ENCODE results near the gene IGF2BP2.
"Not testable (repeated sequence)": the region's sequence is repeated elsewhere in the genome, so short reads cannot be mapped to it uniquely, and the experiment has no call there.

Gene IGF2BP2

DNA sequence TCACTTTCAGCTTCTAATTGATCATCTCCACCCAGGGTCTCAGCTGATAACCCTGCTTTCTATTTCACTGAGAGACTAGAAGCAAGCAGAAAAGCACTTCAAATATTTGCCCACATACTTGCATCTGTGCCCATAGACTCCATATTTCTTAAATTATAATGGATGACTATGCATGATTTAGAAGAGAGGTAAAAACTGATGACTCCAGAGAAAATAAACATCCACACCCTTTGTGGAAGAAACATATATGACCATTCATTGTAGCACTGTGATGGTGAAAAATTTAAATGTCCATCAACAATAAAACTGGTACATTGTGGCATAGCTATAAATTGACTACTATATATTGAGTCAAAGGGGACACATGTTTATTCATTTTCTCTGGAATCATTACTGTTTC, 7.1 kb upstream of the IGF2BP2 start:
- no peak for DNase-seq

DNA sequence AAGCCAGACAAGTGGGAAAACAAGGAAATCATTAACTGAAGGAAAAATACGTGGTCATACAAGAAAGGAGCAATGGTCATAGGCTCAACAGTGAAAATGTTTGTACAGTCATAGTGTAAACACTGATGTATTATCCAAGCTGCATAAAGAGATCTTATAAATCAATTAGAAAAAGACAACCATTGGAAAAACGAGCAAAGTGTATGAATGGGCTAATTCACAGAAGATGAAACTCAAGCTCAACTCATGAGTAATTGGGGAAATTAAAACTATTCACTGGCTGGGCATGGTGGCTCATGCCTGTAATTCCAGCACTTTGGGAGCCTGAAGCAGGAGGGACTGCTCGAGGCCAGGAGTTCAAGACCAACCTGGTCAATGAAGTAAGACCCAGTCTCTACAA, 6.4 kb upstream of the IGF2BP2 start:
- no peak for DNase-seq

DNA sequence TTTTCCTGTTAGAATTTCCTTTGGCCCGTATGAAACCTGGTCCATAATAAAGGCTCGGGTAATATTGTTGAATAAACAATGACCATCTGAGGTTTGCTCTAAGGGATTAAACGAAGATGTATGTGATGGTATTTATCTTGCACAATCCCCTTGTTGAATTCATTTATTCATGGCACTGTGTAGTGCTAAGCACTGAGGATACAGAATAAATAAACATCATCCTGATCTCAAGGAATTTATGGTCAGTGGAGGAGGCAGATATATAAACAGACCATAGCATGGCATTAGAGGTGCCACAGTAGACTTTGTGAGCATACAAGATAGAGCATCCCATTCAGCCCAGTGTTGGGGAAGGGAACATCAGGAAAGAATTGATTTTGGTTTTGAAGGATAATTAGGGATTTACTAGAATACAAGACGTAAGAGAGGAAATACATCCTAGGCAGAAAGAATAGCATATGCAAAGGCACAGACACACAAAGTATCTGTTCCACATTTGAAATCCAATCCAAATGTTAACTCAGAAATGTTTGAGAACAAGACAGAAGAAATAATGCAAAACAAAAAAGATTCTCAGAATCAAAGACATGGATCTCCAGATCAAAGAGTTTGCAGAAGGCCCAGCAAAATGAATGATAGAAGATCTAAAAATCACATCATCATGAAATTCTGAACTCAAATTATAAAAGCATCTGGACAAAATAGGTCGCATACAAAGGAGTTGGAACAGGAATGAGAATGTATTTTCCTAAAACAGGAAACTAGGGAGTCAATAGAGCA, 5.4 kb upstream of the IGF2BP2 start:
- no peak for DNase-seq

DNA sequence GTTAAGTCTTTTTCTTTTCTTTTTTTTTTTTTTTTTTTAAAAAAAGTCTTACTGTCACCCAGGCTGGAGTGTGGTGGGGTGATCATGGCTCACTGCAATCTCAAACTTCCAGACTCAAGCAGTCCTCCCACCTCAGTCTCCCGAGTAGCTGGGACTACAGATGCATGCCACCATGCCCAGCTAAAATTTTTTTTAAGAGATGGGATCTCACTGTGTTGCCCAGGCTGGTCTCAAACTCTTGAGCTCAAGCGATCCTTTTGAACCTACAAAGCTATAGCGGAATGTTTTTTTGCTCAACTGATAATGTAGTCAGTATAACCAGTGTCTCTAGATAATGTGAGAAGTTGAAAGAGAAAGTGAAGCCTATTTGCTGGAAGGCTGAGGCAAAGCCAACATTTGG, 3.9 kb upstream of the IGF2BP2 start:
- DNase-seq: no peak

DNA sequence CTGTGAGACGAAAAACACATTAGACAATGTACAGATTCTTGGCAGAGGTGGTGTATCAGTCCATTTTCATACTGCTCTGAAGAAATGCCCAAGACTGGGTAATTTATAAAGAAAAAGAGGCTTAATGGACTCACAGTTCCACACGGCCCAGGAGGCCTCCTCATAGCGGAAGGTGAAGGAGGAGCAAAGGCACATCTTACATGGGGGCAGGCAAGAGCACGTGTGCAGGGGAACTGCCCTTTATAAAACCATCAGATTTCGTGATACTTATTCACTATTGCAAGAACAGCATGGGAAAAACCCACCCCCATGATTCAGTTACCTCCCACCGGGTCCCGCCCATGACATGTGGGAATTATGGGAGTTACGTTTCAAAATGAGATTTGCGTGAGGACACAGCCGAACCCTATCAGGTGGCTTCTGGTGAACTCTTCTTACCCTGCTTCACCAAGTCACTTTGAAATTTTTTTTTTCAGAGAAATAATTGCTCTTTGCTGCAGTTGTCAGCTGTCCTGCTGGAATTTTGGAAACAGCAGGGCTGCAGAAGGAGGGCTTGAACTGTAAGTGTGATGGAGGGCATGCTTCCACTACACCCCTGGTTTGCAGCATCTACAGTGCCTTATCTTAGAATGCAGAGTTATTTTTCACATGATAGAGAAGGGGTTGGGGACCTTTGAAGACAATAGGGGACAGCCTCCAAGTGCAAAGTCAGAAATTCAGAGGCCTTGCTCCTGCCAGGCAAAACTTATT, 2.9 kb upstream of the IGF2BP2 start:
- no peak for DNase-seq

DNA sequence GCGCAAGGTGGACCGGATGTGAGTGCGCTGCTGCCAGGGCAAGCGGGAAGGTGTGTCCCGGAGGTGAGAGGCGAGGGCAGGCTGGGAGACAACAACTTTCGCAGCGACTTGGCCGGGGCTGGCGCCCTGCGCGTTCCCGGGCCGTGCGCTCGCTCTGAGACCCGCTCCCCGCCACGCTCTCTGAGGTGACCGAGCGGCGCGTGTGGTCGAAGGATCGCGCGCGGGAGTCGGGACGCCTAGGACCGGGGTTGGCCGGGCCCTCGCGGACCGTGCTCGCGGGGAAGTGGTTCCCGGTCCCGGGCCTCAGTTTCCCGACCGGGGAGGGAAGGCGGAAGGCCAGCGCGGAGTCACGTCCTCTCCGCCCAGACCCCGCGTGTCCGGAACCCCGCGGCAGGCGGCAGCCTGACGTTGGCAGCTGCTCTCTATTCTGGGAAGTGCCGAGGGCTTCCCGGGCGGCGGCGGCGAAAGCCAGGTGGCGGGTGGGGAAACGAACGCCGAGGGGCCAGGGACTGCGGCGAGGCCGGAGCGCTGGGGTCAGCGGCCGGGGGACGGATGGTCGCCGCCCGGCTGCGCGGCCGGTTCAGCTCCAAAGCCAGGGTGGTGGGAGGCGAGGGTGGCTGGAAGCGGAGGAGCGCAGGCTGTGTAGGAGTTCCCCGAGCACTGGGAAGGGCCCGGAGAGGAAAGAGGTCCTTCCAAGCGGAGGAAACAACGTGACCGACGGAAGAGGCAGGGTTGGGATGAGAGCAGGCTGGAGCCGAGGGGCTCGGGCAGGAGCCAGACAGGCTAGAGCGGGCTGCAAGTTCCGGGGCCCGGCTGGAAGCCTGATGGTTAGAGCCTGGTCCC, 1.0 kb upstream of the IGF2BP2 start:
- DNase-seq: no peak

DNA sequence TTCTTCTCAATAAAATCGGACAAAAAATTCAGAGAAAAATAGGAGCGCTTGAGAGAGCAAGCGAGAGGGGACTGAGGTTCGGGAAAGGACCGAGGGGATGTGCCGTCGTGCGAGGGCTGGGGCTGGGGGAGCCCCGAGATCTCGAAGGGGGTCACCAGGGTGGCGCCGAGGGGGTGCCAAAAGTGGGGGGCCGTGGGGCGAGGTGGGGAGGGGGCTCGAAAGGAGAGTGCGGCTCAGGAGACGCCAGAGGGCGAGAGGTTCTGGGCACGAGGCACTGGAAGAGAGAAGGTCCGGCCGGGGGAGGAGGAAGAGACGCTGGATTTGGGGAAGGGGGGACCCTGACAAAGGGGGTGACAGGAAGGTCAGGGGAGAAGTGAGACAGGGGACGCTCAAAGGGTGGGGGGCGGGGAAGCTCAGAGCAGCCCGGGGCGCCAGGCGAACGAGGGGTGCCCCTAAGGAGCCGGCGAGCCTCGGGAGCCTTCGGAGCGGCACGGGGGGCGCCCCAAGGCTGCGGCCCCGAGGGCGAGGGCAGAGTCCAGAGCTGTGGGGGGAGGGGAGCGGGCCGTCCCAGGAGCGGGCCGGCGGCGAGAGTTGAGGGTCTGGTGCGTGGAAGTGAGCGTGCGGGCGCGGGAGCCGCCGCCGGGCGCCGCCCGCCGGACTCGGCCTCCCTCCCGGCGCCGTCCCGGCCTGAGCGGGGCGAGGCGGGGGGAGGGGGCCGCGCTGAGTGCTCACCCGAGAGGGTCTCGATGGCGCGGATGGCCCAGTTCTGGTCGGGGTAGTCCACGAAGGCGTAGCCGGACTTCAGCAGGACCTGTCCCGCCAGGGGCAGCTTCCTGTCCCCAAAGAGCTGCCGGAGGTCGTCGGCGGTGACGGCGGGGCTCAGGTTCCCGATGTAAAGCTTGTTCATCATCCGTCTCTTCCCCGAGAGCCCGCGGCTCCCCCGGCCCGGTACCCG, 514 bp downstream of the IGF2BP2 start:
- no peak for DNase-seq

DNA sequence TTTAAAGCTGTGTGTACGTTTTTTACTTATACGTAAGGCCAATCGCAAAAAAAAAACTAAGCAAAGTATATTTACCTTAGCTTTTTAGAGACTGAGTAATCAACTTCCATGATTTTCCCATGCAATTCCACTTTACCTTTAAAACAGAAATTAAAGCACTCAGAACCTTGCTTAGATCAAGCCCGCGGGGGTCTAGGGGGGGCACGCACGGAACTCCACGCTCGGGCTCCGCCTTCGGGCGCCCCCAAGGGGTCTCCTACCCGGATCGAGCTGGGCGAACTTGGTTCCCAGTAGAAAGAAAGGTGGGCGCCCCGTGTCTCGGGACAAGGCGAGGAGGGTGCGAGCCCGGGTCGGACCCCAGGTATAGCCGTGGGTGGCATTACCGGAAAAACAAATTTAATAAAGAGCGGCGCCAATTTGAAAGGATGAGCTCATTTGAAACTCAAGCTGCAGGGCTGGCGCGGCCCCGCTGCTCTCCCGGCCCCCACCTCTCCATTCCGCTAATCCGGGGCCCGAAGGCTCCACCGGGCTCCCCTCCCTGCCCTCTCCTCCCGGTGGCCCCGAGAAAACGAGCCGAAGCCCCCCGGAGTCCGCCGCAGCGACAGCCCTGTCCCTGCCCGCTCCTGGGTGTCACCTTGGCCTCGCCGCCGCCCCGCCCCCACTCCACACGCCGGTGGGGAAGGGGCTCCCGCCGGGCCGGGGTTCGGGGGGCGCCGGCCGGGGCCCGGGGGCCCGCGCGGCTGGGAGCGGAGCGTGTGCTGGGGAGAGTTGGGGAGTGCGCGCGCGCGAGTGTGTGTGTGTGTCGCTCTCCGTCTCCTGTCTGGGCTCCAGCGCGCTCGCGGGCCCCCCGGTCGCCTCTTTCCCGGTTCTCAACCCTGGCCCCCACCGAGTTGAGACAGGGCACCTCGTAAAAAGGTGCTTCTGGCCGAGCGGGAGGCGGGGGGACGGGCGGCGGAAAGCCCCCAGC, 1.5 kb downstream of the IGF2BP2 start:
- DNase-seq: no peak

DNA sequence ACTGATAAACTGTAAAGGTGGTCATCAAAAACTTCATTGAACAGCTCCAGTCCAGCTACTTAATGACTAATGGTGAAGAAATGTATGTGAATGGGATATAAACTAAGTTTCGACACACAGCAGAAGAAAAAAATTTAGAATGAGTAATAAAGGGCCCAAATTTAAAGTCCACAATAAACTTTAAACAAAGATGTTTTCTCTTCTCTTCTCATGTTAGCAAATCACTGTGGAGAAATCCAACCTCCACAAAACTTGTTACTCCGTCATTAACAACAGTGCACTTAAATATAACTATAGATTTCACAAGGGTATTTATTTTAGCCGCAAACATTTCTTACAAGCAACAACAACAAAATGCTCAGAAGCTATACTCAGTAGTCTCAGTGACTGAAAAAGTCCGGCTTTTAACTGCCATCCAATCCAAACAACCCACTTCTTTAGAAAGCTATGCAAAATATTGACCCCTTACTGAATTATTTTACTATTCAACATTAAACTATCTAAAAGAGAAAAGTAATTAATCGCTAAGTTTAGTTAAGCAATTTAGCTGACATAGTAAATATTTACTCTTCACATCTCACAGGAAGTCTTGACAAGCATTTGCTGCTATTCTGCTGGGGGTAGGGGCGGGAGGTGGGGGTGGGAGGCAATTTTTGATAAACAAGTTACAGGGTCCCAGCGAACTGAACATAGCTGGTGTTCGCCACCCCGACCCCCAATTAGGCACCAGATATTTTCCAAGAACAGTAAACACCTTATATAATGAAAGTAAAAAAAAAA, 2.4 kb downstream of the IGF2BP2 start:
- DNase-seq: no peak

DNA sequence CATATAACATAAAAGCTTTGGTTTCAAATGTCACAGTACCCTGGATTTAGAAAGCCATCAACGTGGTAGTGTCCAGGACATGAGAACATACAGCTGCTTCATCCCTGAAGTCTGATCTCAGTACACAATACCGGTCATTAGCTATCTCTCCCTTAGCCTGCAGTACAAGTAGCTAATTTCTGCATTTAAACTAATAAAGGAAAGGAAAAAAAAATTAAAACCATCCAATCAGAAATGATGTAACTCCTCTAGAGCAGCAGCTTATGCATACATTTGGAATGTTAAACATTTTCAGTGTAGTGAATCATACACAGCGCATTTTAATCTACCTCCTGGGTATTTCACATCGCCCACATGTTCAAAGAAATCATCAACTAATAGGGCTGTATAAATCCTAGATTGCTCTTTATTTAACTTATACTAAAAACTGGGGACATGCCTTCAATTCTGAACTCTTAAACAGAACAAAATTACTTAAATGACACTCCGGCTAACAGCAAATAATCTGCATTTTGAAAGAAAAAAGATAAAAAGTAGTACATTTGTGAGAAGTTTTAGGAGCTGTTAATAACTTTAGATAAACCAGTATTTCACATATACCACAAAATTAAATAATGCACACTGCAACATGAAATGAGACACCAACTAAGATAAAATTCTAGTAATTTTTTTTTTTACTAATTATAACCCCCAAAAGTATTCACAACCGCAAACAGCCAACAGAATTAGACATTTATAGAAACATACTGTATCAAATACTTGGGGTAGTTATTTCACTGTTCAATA, 3.7 kb downstream of the IGF2BP2 start:
- DNase-seq: no peak

DNA sequence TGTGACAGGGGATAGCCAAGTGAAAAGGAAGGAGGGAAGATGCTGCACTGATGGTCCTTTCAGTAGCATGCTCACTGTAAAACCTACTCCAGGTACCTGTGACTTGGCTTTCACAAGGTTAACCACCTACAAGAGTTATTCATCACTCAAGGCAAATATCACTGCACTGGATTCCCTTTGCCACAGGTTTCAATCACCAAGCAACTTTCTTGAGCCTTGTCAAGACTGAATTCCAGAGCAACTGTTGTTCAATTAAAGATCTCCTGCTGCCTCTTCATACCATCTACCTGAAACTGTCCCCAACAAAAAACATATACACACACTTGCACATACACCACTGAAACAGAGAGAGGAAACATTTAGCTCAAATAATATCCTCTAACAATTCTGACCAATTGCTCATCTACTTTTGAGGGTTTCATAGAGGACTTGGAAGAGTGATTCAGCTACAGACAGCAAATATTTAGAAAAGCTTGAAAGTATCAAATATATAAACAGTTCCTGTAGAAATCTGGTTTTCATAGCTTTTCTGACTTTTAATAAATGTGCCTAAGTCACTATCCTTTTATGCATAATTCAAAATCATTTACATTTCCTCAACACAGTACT, 6.5 kb downstream of the IGF2BP2 start:
- no peak for DNase-seq

DNA sequence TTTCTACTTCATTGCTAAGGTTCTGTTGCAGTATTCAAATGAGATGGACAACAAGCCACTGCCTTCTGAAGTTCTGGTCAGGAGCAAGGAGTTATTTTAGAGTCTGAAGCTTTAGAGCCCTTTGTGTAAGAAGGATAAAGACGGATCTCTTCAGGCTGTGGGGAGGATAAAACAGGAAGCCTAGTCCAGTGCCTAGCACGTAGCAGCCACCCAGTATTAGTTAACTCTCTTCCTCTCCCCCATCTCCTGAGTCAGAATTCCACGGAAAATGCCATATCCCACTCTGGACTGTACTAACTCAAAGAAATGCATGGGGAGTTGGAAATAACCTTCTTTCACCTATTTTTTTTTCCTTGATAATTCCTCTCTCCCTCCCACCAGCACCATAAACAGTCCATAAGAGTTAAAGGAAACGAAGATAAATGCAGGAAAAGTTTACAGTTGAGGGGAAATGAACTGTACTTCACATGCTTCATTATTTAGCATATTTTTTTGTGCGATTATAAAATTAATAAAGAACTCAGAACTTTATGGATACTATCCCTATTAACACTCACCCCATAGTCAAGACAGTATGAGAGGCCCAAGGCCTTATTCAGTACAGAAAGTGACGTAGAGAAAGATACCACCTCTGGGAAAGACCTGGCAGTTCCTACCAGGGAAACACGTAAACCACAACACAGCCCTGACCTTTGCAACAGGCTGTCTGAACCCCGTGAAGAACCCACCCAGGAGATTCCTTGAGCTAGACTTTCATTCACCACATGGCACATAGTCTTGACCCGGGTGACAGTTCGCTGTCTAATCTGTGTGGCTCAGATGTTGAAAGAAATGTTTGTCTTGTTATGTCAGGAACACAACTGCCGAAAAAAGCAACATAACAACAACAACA, 9.2 kb downstream of the IGF2BP2 start:
- no peak for DNase-seq

DNA sequence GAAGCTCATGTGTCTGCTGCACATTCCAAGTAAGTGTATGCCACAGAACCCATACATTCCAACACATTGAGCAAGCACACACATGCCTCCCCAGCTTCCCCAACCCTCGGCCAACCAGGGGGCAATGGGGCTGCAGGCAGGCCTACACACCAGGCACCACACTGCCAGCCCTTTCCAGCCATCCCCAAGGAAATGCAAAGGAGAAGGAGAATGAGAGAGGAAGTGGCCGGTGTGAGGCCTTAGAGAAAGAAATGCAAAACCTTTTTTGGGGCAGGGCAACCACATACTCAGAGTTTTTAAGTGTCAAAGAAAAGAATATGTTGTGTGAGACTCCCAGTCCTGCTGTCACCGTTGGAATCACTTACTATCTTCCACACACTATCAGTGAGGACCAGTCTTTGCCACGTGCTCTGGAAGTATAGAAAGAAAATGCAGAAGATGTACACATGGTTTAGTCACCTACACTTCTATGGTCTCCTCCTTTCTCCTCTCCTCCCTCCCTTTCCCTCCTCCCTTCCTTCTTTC, 11.1 kb downstream of the IGF2BP2 start:
- no peak for DNase-seq

DNA sequence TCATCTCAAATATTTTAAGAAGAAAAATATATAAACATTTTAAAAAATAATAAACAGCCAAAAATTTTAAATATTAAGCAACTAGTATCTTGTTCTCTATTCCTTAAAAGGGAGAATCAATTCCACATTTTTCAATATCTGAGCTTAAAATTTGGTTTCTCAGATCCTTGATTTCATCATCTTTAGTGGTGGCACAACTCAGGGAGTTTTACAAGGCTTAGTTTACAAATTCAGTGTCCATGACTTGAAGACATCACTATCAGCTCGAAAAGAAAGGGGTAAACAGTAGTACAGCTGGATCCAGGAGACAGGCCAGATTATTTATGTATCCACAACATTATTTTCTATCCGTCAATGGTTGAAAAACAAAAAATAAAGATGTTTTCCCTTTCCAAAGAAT, 11.6 kb downstream of the IGF2BP2 start:
- no peak for DNase-seq

DNA sequence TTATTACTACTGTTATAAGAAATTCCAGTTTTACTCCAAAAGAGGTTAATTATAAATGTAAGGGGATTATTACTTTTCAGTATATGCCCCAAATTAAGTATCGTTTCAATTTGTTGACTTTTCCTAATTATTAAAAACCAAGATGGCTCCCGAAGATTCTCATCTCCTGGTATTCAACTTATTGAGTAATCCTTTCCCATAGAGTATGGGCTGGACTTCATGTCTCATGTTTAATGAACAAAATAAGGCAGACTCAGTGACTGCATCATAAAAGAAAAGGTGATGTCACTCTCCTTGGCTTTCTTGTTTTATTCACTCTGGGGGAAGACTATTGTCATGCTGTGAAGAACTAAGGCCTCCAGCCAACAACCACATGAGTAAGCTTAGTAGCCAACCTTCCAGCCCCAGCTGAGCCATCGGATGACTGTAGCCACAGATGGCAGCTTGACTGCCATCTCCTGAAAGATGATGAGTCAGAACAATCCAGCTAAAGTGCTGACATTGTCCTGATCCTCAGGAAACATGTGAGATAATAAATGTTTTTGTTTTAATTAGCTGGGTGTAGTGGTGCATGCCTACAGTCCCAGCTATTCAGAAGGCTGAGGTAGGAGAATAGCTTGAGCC, 17.3 kb downstream of the IGF2BP2 start:
- DNase-seq: no peak

DNA sequence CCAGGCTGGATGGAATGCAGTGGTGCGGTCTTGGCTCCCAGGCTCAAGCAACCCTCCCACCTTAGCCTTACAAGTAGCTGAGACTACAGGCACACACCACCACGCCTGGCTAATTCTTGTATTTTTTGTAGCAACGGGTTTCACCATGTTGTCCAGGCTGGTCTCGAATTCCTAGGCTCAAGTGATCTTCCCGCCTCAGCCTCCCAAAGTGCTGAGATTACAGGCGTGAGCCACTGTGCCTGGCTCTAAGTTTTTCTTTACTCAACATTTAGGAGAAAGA, 26.1 kb downstream of the IGF2BP2 start:
- not testable (repeated sequence) for DNase-seq
